Measurements from ENCODE around the gene GHRL.

DNA sequence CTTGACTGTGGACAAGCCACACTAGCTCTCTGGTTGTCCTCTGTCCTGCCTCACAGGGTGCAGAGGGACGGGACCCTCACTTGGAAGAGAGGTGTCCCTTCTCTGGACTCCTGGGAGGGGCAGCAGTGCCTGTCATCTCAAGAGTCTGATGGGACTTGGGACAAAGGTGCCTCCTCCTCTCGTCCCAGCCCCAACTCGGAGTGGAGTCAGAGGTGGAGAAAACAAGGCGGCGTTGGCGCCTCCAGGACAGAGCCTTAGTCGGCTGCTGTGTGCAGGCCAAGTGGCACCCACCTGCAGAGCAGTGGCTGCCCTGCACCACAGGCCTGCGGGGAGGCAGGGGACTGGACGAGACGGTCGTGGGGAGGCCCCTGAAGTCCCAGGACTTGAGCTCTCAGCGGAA, 37.6 kb upstream of the GHRL start:
- TF ChIP-seq POLR2A (IDR thresholded peaks at IDR 0.05), result no peak
- TF ChIP-seq, protein P1, sequence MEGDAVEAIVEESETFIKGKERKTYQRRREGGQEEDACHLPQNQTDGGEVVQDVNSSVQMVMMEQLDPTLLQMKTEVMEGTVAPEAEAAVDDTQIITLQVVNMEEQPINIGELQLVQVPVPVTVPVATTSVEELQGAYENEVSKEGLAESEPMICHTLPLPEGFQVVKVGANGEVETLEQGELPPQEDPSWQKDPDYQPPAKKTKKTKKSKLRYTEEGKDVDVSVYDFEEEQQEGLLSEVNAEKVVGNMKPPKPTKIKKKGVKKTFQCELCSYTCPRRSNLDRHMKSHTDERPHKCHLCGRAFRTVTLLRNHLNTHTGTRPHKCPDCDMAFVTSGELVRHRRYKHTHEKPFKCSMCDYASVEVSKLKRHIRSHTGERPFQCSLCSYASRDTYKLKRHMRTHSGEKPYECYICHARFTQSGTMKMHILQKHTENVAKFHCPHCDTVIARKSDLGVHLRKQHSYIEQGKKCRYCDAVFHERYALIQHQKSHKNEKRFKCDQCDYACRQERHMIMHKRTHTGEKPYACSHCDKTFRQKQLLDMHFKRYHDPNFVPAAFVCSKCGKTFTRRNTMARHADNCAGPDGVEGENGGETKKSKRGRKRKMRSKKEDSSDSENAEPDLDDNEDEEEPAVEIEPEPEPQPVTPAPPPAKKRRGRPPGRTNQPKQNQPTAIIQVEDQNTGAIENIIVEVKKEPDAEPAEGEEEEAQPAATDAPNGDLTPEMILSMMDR (IDR thresholded peaks at IDR 0.05), result no peak

Data from esophagus squamous epithelium (tissue), 4 donors.